GM10266 (cell line): ENCODE data around the gene GARRE1.
"Not testable (repeated sequence)": the region's sequence is repeated elsewhere in the genome, so short reads cannot be mapped to it uniquely, and the experiment has no call there.

Experiments used
- DNase-seq: peaks from one replicate; pipeline ENCODE4 v3.0.0; 2012; ENCODE audit errors: extremely low spot score
- TF ChIP-seq, protein P1 (sequence below): IDR thresholded peaks from 2 replicates; pipeline ENCODE4 v1.5.1; 2012; ENCODE audit warnings: mild to moderate bottlenecking, low read depth; ENCODE audit not compliant: control insufficient read depth, insufficient read depth; ENCODE audit errors: missing control alignments

GARRE1 gene

DNA sequence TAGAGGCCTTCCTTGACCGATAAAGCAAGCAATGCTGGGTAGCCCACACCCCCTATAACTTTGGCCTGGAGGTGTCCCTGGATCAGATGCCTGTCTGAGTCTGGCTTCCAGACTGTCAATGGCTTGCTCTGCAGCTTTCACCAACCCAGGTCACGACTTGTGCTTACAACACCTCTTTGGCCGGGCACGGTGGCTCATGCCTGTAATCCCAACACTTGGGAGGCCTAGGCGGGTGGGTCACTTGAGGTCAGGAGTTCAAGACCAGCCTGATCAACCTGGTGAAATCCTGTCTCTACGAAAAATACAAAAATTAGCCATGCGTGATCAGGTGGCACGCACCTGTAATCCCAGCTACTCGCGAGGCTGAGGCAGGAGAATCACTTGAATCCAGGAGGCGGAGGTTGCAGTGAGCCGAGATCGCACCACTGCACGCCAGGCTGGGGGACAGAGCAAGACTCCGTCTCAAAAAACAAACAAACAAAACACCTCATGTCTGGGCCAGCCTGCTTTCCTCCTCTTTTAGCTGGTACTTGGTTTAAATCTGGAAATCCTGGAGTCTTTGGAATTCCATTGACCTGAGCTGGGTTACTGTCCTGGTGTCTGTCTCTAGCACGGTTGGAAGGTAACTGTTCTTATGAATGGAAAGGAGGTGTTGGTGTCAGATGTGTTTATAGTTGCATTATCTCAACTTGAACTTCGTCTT is 10.3 kb upstream of the GARRE1 start:
- no peak for DNase-seq
- TF ChIP-seq, protein P1, sequence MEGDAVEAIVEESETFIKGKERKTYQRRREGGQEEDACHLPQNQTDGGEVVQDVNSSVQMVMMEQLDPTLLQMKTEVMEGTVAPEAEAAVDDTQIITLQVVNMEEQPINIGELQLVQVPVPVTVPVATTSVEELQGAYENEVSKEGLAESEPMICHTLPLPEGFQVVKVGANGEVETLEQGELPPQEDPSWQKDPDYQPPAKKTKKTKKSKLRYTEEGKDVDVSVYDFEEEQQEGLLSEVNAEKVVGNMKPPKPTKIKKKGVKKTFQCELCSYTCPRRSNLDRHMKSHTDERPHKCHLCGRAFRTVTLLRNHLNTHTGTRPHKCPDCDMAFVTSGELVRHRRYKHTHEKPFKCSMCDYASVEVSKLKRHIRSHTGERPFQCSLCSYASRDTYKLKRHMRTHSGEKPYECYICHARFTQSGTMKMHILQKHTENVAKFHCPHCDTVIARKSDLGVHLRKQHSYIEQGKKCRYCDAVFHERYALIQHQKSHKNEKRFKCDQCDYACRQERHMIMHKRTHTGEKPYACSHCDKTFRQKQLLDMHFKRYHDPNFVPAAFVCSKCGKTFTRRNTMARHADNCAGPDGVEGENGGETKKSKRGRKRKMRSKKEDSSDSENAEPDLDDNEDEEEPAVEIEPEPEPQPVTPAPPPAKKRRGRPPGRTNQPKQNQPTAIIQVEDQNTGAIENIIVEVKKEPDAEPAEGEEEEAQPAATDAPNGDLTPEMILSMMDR = no peak

DNA sequence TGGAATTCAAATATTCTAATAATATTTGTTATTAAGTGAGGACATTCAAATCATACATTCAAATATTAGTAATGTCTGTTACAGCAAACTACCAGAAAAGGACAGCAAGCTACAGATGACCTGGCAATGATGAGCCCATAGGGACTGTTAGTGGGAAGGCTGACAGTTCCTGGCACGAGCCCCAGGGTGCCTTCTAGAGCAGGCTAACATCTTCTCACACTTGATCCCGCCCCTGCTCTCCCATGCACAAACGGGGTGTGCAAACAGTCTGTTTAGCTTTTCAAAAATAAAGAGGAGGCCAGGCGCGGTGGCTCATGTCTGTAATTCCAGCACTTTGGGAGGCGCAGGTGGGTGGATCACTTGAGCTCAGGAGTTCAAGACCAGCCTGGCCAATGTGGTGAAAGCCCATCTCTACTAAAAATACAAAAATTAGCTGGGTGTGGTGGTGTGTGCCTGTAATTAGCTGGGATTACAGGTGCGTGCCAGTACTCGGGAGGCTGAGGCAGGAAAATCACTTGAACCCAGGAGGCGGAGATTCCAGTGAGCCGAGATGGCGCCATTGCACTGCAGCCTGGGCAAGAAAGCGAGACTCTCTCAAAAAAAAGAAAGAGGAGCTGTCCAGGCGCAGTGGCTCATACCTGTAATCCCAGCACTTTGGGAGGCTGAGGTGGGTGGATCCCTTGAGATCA is 9.6 kb upstream of the GARRE1 start:
- no peak for DNase-seq
- TF ChIP-seq, protein P1 = no peak

DNA sequence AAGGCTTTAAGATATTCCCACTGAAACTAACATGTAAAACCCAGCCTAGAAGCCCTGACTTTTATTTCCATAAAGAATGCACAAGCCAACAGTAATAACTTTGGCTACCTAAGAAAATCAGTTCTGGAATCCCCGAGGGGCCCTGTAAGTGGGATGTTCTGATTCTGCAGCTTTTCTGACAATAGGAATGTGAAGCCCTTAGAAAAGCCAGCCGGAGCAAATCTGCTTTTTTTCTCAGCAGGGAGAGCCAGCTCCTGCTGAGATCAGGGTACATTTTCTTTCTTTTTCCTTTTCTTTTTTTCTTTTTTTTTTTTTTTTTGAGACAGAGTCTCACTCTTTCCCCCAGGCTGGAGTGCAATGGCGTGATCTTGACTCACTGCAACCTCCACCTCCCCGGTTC is 8.0 kb upstream of the GARRE1 start:
- TF ChIP-seq, protein P1 = no peak
- no peak for DNase-seq

DNA sequence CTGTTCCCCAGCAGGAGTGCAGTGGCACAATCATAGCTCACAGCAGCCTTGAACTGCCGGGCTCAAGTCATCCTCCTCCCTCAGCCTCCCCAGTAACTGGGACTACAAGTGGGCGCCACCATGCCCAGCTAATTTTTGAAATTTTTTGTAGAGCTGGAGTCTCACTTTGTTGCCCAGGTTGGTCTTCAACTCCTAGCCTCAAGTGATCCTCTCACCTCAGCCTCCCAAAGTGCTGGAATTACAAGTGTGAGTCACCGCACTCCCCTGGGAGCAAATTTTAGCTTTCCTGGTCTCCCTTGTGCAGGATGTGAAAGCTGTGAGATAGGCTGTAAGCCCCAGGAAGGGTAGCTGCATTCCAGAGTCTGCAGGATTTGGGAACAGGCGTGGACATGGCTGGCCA is 5.4 kb upstream of the GARRE1 start:
- DNase-seq = no peak
- TF ChIP-seq, protein P1 = no peak

DNA sequence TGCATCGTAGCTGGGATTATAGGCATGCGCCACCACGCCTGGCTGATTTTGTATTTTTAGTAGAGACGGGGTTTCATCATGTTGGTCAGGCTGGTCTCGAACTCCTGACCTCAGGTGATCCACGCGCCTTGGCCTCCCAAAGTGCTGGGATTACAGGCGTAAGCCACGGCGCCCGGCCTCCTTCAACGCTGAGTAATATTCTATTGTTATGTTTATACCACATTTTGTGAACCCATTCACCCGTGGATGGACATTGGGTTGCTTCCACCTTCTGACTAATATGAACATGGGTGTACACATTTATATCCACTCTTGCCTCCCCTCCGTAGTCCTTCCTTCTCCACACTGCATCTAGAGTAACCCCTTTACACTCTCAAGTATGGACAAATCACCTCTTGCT is 1.2 kb upstream of the GARRE1 start:
- not testable (repeated sequence) for DNase-seq

DNA sequence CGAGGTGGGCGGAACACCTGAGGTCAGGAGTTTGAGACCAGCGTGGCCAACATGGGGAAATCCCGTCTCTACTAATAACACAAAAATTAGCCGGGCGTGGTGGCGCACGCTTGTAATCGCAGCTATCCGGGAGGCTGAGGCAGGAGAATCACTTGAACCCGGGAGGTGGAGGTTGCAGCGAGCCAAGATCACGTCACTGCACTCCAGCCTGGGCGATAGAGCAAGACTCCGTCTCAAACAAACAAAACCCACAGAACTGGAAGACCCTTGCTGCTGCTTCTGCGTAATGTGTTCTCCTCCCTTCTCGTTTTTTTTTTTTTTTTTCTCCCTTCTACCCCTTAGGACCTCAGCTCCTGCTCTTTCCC is 691 bp upstream of the GARRE1 start:
- not testable (repeated sequence) for DNase-seq

DNA sequence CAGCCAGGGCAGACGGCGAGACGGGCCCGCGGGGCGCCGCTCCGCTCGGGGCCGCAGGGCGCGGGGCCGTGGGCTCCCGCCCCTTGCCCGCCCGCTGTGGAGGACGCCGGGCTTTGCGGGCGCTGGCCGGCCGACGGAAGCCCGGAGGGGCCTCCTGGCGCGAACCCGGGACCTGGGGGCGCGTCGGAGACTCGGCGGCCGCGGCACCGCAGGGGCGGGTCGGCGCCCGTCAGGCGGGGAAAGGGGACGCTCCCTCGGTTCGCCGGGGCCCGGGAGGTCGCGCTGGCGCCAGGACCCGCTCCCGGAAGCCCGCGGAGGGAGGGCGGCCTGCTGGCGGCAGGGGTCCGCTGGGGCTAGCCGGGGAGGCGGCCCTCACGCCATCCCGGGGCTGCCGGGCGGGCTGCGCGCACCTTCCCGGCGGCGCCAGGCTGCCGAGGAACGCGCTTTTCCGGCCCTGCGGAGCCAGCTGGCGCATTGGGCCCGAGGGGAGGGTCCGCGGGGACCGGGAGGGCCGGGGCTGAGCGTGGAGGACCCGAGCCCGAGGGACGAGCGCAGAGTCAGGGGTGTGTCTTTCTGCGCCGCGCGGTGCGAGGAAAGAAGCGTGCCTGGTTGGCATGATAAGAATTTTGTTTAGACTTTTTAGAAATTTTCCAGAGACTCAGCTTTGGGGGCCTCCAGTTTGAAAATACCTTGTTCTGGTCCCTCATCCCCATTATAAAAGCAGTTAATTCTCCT is 511 bp downstream of the GARRE1 start:
- peak; percentile 81 for DNase-seq

More for the DNA sequence above, 511 bp downstream of the GARRE1 start:
- TF ChIP-seq, protein P1 = no peak
